Neuron (in vitro differentiated cells): ENCODE measurements around the gene KCNH4.
A peak's percentile ranks its signal among the peaks of the same experiment; 100 is the strongest.

Experiments used
- H2AFZ ChIP-seq: one replicate; pipeline ENCODE4 v1.6.1; 2013; ENCODE audit warnings: low read depth, mild to moderate bottlenecking, inconsistent platforms, low read length, moderate library complexity
- H3K27me3 ChIP-seq: one replicate; pipeline ENCODE4 v1.6.1; 2013; ENCODE audit warnings: low read length; ENCODE audit not compliant: insufficient read depth
- H3K36me3 ChIP-seq: one replicate; pipeline ENCODE4 v1.6.1; 2013; ENCODE audit warnings: low read length; ENCODE audit not compliant: insufficient read depth
- H3K4me1 ChIP-seq: one replicate; pipeline ENCODE4 v1.6.1; 2013; ENCODE audit warnings: low read length; ENCODE audit not compliant: insufficient read depth
- H3K4me3 ChIP-seq: 2 replicates; pipeline ENCODE4 v1.5.1; 2013; ENCODE audit warnings: mild to moderate bottlenecking, low read length, moderate library complexity
- H3K9me3 ChIP-seq: one replicate; pipeline ENCODE4 v1.6.1; 2013; ENCODE audit warnings: low read length

KCNH4 gene

GRCh38 chr17:42203354-42203753, 22.4 kb upstream of the KCNH4 start:
- Histone ChIP-seq H3K4me1 (peaks cover 10% of the 10 kb centered on the region), H3K9me3 (no peaks in the 10 kb centered on the region), H3K36me3 (peaks cover 75% of the 10 kb centered on the region)

DNA sequence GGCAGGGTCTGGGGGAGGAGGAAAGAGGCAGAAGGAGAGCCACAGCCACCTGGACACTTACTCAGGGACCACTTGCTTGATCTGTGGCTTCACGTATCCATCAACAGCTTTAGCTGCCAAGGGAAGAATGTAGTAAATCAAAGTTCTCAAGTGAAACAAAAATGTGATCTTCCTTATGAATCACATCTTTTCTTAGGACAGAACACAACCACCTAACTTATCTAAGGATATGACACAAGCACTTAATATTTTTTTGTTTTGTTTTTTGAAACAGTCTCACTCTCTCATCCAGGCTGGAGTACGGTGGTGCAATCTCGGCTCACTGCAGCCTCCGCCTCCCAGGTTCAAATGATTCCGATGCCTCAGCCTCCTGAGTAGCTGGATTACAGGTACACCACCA, 21.8 kb upstream of the KCNH4 start:
- H3K27me3 ChIP-seq = no peaks in the 10 kb centered on the region
- H3K36me3 ChIP-seq = peaks cover 71% of the 10 kb centered on the region
- peaks cover 10% of the 10 kb centered on the region for H3K4me1 ChIP-seq
- H3K4me3 ChIP-seq = no peak overlapping the region
- H3K9me3 ChIP-seq = no peaks in the 10 kb centered on the region
- no peak overlapping the region for H2AFZ ChIP-seq

More at GRCh38 chr17:42203354-42203753, 22.4 kb upstream of the KCNH4 start:
- no peaks in the 10 kb centered on the region for H3K27me3 ChIP-seq
- H3K4me3 ChIP-seq = no peak overlapping the region
- no peak overlapping the region for H2AFZ ChIP-seq

GRCh38 chr17:42202159-42202558, 21.2 kb upstream of the KCNH4 start:
- Histone ChIP-seq H3K4me1 (peaks cover 10% of the 10 kb centered on the region), H3K36me3 (peaks cover 67% of the 10 kb centered on the region), H3K27me3 (no peaks in the 10 kb centered on the region), H3K4me3 (no peak overlapping the region), H2AFZ (no peak overlapping the region), H3K9me3 (no peaks in the 10 kb centered on the region)

- no peak overlapping the region for H3K4me3 ChIP-seq
- no peaks in the 10 kb centered on the region for H3K9me3 ChIP-seq
- H2AFZ ChIP-seq = no peak overlapping the region
- peaks cover 10% of the 10 kb centered on the region for H3K4me1 ChIP-seq
- peaks cover 60% of the 10 kb centered on the region for H3K36me3 ChIP-seq
- H3K27me3 ChIP-seq = no peaks in the 10 kb centered on the region
These were observed 20.5 kb upstream of the KCNH4 start for GRCh38 chr17:42201458-42201772.

DNA sequence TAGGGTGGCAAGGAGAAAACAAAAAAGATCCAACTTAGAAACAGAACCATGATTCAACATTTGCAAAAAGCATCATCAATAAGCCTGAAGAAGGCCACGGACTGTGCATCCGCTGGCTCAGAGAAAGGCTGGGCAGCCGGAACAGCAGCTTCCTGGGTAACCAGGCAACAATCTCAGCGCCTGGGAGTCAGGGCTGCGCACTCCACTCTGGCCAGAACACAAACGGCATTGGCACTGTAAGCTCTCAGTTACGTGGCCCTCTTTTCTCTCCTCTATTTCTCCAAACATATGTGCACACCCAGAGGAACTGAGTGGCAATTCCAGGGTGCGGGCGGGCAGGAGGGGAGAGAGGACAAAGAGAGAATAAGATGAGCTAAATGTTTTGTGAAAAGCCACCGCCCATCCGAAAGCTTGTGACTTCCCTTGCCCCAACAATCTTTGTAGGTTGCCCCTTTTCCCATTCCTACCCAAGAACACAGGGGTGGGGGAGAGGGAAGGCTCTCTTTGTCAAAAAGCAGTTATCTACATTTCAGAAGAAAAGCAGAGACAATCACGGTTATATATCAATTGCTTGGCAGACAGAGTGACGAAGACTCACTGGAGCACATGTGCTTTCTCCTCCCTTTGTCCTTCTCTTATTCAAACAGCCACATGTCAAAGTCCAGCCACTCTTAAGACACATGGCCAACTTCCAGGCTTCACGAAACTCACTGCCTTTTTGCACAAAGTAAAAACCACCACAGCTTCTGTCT, 19.9 kb upstream of the KCNH4 start:
- no peak overlapping the region for H3K4me3 ChIP-seq
- no peaks in the 10 kb centered on the region for H3K9me3 ChIP-seq
- H3K4me1 ChIP-seq = peaks cover 10% of the 10 kb centered on the region
- no peak overlapping the region for H2AFZ ChIP-seq
- no peaks in the 10 kb centered on the region for H3K27me3 ChIP-seq
- H3K36me3 ChIP-seq = peaks cover 55% of the 10 kb centered on the region

- Histone ChIP-seq H3K27me3 (no peaks in the 10 kb centered on the region), H3K9me3 (no peaks in the 10 kb centered on the region), H3K36me3 (peaks cover 43% of the 10 kb centered on the region), H3K4me3 (no peak overlapping the region), H2AFZ (no peak overlapping the region), H3K4me1 (peaks cover 10% of the 10 kb centered on the region)
These were observed 18.6 kb upstream of the KCNH4 start for GRCh38 chr17:42199416-42200011.

GRCh38 chr17:42198897-42199296, 18.0 kb upstream of the KCNH4 start:
- H3K9me3 ChIP-seq = no peaks in the 10 kb centered on the region
- no peak overlapping the region for H2AFZ ChIP-seq
- H3K4me1 ChIP-seq = peaks cover 13% of the 10 kb centered on the region
- H3K4me3 ChIP-seq = no peak overlapping the region
- H3K36me3 ChIP-seq = peaks cover 37% of the 10 kb centered on the region
- no peaks in the 10 kb centered on the region for H3K27me3 ChIP-seq

DNA sequence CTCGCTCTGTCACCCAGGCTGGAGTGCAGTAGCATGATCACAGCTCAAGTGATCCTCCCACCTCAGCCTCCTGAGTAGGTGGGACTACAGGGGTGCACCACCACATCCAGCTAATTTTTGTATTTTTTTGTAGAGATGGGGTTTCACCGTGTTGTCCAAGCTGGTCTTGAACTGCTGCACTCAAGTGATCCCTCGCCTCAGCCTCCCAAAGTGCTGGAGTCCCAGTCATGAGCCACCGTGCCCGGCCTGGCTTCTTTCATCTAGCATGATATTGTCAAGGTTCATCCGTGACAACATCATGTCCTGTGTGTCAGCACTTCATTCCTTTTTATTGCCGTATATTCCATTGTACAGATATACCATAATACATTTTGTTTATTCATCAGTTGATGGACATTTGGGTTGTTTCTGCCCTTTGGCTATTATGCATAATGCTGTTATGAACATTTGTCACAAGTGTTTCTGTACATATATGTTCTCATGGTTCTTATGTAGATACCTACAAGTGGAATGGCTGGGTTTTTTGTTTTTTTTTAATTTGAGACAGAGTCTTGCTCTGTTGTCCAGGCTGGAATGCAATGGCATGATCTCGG, 16.7 kb upstream of the KCNH4 start:
- H2AFZ ChIP-seq = no peak overlapping the region
- H3K36me3 ChIP-seq = peaks cover 28% of the 10 kb centered on the region
- H3K4me1 ChIP-seq = peaks cover 18% of the 10 kb centered on the region
- H3K4me3 ChIP-seq = no peak overlapping the region
- no peaks in the 10 kb centered on the region for H3K27me3 ChIP-seq
- H3K9me3 ChIP-seq = no peaks in the 10 kb centered on the region

- Histone ChIP-seq H3K9me3 (no peaks in the 10 kb centered on the region), H2AFZ (peak within 1 kb of the TSS; percentile 70), H3K36me3 (no peaks in the 10 kb centered on the region), H3K4me3 (peak within 1 kb of the TSS; percentile 78), H3K27me3 (no peaks in the 10 kb centered on the region), H3K4me1 (peaks cover 8% of the 10 kb centered on the region)
These were observed 13.3 kb upstream of the KCNH4 start, which contains the start of gene GHDC for GRCh38 chr17:42193969-42194899. GHDC (minus strand) TSS chr17:42194494; CDS start chr17:42193581, 913 bp downstream.

GRCh38 chr17:42193216-42193968, 12.4 kb upstream of the KCNH4 start:
- Histone ChIP-seq H3K4me3 (peak overlapping the region; percentile 78), H3K9me3 (no peaks in the 10 kb centered on the region), H2AFZ (no peak overlapping the region), H3K4me1 (peaks cover 8% of the 10 kb centered on the region), H3K27me3 (no peaks in the 10 kb centered on the region), H3K36me3 (no peaks in the 10 kb centered on the region)

GRCh38 chr17:42192189-42193126, 11.5 kb upstream of the KCNH4 start:
- H2AFZ ChIP-seq = no peak overlapping the region
- H3K9me3 ChIP-seq = no peaks in the 10 kb centered on the region
- peaks cover 8% of the 10 kb centered on the region for H3K4me1 ChIP-seq
- no peaks in the 10 kb centered on the region for H3K36me3 ChIP-seq
- H3K27me3 ChIP-seq = no peaks in the 10 kb centered on the region
- H3K4me3 ChIP-seq = no peak overlapping the region

DNA sequence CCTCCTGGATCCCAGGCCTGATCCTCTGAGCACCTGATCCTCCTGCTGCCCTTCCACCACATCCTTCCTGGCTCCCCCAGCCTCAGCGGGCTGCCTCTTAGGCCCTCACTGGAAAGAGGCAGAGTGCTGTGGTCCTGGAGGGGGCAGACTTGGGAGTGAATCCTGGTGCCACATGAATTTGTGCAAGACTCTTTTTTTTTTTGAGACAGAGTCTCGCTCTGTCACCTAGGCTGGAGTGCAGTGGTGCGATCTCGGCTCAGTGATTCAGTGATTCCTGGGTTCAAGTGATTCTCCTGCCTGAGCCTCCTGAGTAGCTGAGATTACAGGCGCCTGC, 10.3 kb upstream of the KCNH4 start:
- Histone ChIP-seq H3K27me3 (no peaks in the 10 kb centered on the region), H3K4me1 (peaks cover 8% of the 10 kb centered on the region), H3K36me3 (no peaks in the 10 kb centered on the region), H3K9me3 (no peaks in the 10 kb centered on the region), H3K4me3 (no peak overlapping the region), H2AFZ (no peak overlapping the region)
